NAMALWA (cell line): ENCODE data around the gene IGSF5.
"Not testable (repeated sequence)": the region's sequence is repeated elsewhere in the genome, so short reads cannot be mapped to it uniquely, and the experiment has no call there.

Experiments used
- DNase-seq: peaks from one replicate; pipeline ENCODE4 v3.0.0-alpha.2; 2015; ENCODE audit warnings: low spot score

Gene IGSF5

DNA sequence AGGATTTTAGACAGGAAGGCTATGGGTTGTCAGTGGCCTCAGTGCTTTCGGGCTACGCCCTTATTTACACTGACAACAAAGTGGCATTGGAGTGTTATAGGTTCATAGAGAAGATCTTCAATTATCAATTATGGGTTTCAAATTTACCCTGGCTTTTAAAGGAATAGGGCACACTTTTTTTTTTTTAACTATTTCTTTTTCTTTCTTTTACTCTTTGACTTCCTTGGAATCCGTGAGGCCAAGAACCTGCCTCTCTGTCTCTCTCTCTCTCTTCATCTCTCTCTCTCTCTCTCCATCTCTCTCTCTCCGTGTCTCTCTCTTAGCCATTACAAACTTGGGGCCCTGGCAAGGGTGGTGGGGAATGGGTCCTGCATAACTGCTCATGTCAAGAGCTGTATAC, at the start of gene IGSF5:
Gene IGSF5 (plus strand): TSS at position 301 of the 400 bp plus-strand sequence. CDS start 327 bp downstream, outside the sequence.
- DNase-seq = not testable (repeated sequence)

- no peak for DNase-seq
These were observed 48.8 kb upstream of the IGSF5 start for GRCh38 chr21:39696196-39696595.

DNA sequence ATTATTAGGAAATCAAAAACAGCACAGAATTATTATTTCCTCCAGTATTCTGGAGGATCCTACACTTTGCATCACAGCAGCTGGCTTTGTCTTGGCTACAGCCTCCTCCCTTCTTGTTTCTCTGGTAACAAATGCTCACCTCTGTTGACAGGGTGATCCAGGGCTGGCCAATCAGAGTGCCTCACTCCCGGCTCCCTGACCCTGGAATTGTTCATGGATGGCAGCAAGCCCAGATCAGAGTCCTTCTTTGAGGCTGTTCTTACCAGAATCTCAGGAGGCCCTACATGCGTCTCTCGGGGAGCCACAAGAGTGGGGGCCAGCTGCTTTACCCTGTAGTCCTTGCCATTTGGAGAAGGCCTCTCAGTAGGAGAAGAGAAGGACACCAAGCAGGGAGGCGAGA, 48.4 kb upstream of the IGSF5 start:
- no peak for DNase-seq

DNA sequence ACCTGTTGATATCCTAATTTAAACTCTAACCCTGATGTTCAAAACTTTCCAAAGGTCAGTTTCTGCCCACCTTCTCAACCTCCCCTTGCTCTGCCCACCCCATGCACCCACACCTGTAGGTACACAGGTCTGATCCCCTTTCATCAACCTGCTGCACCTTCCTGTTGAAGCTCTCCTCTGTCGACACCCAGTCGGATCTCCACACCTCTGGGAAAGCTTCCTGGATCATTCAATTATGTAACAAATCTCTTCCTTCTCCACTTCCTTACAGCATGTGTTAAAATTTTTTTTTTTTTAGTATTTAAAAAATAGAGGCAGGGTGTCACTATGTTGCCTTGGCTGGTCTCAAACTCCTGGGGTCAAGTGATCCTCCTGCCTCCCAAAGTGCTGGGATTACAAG, 44.7 kb upstream of the IGSF5 start:
- no peak for DNase-seq

GRCh38 chr21:39703578-39703977, 41.4 kb upstream of the IGSF5 start:
- DNase-seq = no peak

DNA sequence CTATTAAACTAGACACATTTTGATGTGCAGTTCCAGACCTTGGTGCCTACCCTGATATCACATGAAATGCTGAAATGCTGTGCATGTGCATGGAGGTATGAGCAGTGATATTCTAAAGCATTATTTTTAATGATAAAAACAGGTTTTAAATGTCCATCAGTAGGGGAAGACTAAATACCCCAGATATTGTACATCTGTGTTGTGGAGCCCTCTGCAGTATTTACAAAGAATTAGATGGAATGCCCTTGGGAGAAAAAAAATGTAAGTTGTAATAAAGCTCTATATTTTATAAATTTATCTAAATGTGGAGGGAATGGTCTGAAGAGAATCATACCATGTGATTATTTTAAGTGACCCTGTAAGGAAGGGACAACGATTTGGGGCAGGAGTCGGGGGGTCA, 39.1 kb upstream of the IGSF5 start:
- DNase-seq = no peak

GRCh38 chr21:39707316-39707715, 37.7 kb upstream of the IGSF5 start:
- DNase-seq = no peak

- DNase-seq = no peak
These were observed 34.1 kb upstream of the IGSF5 start for GRCh38 chr21:39710866-39711265.

- no peak for DNase-seq
These were observed 32.7 kb upstream of the IGSF5 start for GRCh38 chr21:39712273-39712672.

DNA sequence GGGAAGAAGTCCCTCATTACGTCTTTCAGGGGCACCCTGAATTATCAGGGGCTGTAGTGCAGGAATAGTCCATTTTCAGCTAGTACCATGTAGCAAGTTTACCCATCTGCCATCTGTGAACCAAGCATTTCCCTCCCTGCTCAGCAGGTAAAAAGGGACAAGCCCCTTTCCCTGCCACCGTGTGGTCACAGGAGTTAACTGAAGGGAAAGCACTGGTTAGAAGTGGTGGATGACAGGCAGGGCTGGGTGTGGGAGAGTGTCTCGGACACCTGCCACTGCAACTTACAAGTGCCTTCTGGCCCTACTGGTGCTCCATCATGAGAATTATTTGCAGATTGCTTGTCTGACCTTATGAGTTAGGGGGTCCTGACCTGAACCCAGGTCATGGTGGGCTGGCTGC, 32.0 kb upstream of the IGSF5 start:
- DNase-seq = no peak

- DNase-seq = no peak
These were observed 31.1 kb upstream of the IGSF5 start for GRCh38 chr21:39713905-39714304.

- DNase-seq = no peak
These were observed 30.7 kb upstream of the IGSF5 start for GRCh38 chr21:39714331-39714730.

- peak; percentile 64 for DNase-seq
These were observed 29.1 kb upstream of the IGSF5 start for GRCh38 chr21:39715804-39716397.

- no peak for DNase-seq
These were observed 24.7 kb upstream of the IGSF5 start for GRCh38 chr21:39720126-39720778.

DNA sequence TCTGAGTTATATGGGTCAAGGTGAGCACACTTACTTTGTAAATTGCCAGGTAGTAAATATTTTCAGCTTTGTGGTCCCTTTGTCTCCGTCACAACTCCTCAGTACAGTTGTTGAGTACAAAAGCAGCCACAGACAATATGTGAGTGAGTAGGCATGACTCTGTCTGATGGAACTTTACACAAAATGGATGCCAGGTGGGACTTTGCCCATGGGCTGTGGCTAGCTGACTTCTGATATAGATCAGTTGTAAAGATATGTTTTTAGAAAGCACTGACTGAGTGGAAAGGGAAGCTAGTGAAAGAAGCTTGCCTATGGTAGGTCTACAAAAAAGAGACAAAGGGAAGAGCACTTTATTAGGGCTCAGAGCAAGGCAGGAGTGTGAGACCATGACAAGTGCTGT, 23.1 kb upstream of the IGSF5 start:
- DNase-seq = no peak

DNA sequence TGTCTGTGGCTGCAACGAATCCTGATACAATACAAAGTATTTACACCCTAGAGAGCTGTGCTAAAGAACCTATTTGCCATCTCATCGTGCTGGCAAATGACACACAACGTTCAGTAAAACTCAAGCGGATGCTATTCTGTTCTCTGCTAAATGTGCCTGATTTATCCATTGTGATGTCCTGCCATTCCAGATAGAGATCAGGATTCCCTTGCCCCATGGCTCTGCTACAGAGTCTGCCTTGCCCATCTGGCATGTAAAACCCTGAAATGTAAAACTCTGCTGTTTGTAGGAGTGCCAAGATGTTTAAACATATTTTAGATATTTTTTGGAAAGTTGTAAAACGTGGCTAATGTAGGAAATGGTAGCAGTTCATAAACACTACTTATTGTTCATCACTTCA, 20.0 kb upstream of the IGSF5 start:
- no peak for DNase-seq

DNA sequence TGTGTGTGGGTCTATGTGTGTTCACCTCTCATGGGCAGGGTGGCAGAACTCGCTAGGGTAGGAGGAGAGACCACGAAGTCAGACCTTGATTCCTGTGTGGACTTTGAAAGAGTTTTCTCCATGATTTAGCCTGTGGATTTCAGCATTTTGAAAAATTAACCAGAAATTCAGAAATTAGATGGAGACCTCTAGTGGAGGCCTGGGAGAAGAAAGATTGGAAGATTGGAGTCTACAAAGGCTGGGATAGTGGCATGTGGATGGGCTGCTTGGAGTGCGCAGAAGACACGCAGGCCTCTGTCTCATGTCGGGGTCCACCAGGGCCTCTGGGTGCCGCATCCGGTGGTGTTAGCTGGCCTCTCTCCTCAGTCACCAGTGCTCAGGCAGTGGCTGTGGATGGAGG, 18.9 kb upstream of the IGSF5 start:
- no peak for DNase-seq

DNA sequence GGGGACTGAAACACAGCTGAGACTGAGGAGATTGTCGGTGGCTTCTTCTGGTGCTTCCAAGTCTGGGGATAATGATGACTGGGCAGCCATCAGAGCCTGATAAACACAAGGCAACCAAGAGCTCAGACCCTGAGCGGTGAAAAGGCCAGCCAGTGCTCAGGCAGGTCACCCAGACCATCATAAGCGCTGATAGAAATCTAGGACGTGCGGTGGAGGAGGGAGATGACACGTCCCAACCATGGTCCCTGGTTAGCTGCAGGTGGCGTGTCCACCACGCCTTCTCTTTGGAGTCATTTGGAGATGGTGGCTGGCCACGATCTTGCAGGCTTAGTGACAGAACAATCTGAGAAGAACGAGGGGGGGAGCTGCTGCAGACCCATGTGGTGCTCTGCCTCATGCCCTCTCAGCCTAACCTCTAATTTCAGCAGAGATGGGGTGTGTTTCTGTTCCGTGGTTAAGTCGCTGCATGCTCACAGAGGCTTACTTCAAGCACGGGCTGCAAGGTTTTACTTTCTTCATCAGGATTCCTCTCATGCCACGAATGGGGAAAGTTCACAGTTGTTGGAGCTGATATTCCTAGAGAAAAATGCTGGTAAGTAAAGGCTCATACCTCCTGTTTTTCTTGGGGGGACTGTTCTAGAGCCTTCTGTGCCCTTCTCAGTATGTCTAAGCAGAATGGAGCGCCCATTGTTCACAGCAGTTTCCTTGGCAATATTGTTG, 17.4 kb upstream of the IGSF5 start:
- no peak for DNase-seq

DNA sequence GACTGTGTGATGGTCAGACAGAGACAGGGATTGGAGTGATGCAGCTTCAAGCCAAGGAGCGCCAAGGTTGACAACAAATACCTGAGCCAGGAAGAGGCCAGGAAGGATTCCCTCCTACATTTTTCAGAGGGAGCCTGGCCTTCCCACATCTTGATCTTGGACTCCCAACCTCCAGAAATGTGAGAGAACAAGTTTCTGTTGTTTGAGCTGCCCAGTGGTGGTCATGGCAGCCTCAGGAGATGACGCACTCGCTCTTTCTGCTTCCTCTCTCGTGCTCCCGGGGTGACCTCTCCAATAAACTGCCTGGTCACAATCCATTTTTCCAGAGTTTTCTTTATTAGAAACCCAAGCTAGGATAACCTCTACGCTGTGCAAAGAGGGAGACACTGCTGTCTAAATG, 16.6 kb upstream of the IGSF5 start:
- DNase-seq = no peak

- DNase-seq = no peak
These were observed 14.4 kb upstream of the IGSF5 start for GRCh38 chr21:39730418-39731157.

DNA sequence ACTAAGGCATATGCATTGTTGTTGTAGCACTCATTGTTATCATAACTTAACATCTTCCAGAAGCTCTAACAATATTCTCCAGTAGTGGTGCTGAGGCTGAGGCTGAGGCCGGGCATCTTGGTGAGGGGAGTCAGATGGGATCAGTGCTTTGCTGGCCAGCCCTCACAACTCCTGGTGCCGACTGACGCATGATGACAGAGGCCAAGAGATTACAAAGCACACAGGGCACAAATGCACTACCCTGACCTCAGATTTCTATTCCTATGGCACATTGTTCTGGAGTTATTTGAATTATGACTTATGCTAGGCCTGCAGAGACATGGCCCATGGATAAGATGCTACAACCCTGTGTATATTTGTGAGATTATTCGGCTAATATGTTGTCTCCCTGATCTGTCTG, 8.3 kb upstream of the IGSF5 start:
- DNase-seq = no peak

GRCh38 chr21:39737376-39738000, 7.5 kb upstream of the IGSF5 start:
- DNase-seq = no peak
